Panc1 (cell line): ENCODE data around the gene DMP1.

Source experiments
- POLR2AphosphoS5 ChIP-seq: IDR thresholded peaks from 2 replicates; pipeline ENCODE4 v1.6.1; 2012; ENCODE audit warnings: mild to moderate bottlenecking, low read depth, low read length, moderate library complexity
- REST ChIP-seq, 2 experiments: IDR thresholded peaks; 2 replicates each; pipeline ENCODE4 v1.6.1; 2011 to 2012; ENCODE audit warnings: low read depth in 2 of 2, control low read depth in 1 of 2, low read length in 1 of 2, mild to moderate bottlenecking in 1 of 2, moderate library complexity in 1 of 2; ENCODE audit not compliant: insufficient read depth in 1 of 2
- SIN3A ChIP-seq: IDR thresholded peaks from 2 replicates; pipeline ENCODE4 v1.6.1; 2012; ENCODE audit warnings: low read depth, mild to moderate bottlenecking, low read length, moderate library complexity, borderline replicate concordance; ENCODE audit not compliant: insufficient read depth
- TCF7L2 ChIP-seq: IDR thresholded peaks from 2 replicates; pipeline ENCODE4 v1.6.1; 2011; ENCODE audit warnings: mild to moderate bottlenecking, low read depth, low read length, inconsistent platforms
- TF ChIP-seq, protein P1 (sequence below): fragments of 450-650 bp; IDR thresholded peaks from 2 replicates; pipeline ENCODE4 v1.5.1; 2017; ENCODE audit warnings: mild to moderate bottlenecking

- TF ChIP-seq, protein P1, sequence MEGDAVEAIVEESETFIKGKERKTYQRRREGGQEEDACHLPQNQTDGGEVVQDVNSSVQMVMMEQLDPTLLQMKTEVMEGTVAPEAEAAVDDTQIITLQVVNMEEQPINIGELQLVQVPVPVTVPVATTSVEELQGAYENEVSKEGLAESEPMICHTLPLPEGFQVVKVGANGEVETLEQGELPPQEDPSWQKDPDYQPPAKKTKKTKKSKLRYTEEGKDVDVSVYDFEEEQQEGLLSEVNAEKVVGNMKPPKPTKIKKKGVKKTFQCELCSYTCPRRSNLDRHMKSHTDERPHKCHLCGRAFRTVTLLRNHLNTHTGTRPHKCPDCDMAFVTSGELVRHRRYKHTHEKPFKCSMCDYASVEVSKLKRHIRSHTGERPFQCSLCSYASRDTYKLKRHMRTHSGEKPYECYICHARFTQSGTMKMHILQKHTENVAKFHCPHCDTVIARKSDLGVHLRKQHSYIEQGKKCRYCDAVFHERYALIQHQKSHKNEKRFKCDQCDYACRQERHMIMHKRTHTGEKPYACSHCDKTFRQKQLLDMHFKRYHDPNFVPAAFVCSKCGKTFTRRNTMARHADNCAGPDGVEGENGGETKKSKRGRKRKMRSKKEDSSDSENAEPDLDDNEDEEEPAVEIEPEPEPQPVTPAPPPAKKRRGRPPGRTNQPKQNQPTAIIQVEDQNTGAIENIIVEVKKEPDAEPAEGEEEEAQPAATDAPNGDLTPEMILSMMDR: no peak
- TF ChIP-seq SIN3A (no peak), REST (IDR thresholded peaks at IDR 0.05; ENCODE audit: insufficient read depth in 1 of 2, low read depth in 2 of 2, low read length in 1 of 2) (no peak), POLR2AphosphoS5 (no peak), TCF7L2 (no peak)
Measured at GRCh38 chr4:87669373-87669772, 19.3 kb downstream of the DMP1 start.
